ENCODE measurements around the gene LTV1. TPM values are rescaled to one million over a fixed set of nuclear protein-coding genes. Genes with fewer than 3 reads are reported as not detected.
"Not testable (repeated sequence)": the region's sequence is repeated elsewhere in the genome, so short reads cannot be mapped to it uniquely, and the experiment has no call there.

Gene LTV1
- polyA plus RNA-seq, 1 donor from 2014 or later, result 35.5 TPM

DNA sequence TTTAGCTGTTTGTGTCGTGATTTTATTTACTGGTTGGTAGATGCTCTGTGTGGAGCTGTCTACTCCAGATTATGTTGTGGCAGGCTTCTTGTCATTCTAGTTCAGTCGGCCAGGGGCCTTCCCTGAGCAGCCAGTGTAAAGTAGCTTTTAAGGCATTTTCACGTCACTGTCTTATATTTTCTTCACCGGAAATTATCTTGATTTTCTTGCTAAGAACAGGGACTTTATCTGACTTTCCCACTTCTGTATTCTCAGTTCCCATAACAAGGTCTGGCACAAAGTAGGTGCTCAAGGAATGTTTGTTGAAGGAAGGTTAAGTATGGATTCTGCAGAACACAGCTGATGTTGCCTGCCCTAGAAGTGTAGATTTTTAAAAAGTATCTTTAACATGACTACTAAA is 868 bp downstream of the LTV1 start:
- Histone ChIP-seq H3K9me3 (ENCODE audit: low read length) (no peaks in the 10 kb centered on the region), H3K79me2 (replicated peaks; ENCODE audit: insufficient read depth, low read length) (peaks cover 22% of the 10 kb centered on the region), H3K4me2 (ENCODE audit: low read length) (peak overlapping the region; percentile 99), H3K9me2 (ENCODE audit: insufficient read depth, low read length) (no peaks in the 10 kb centered on the region), H3K27me3 (ENCODE audit: insufficient read depth, low read depth, low read length) (no peaks in the 10 kb centered on the region), H3K27ac (ENCODE audit: low read length) (peak overlapping the region; percentile 95), H3K36me3 (ENCODE audit: insufficient read depth, low read length) (peaks cover 15% of the 10 kb centered on the region), H4K20me1 (ENCODE audit: insufficient read depth) (no peaks in the 10 kb centered on the region), H3K9ac (ENCODE audit: low read length) (peak overlapping the region; percentile 88), H2AFZ (ENCODE audit: low read depth, low read length) (peak overlapping the region; percentile 87), H3K4me3 (ENCODE audit: low read length) (peak overlapping the region; percentile 91), H3F3A (ENCODE audit: insufficient read depth, low read length, poor library complexity, severe bottlenecking) (no peaks in the 10 kb centered on the region)
- TF ChIP-seq, protein P1, sequence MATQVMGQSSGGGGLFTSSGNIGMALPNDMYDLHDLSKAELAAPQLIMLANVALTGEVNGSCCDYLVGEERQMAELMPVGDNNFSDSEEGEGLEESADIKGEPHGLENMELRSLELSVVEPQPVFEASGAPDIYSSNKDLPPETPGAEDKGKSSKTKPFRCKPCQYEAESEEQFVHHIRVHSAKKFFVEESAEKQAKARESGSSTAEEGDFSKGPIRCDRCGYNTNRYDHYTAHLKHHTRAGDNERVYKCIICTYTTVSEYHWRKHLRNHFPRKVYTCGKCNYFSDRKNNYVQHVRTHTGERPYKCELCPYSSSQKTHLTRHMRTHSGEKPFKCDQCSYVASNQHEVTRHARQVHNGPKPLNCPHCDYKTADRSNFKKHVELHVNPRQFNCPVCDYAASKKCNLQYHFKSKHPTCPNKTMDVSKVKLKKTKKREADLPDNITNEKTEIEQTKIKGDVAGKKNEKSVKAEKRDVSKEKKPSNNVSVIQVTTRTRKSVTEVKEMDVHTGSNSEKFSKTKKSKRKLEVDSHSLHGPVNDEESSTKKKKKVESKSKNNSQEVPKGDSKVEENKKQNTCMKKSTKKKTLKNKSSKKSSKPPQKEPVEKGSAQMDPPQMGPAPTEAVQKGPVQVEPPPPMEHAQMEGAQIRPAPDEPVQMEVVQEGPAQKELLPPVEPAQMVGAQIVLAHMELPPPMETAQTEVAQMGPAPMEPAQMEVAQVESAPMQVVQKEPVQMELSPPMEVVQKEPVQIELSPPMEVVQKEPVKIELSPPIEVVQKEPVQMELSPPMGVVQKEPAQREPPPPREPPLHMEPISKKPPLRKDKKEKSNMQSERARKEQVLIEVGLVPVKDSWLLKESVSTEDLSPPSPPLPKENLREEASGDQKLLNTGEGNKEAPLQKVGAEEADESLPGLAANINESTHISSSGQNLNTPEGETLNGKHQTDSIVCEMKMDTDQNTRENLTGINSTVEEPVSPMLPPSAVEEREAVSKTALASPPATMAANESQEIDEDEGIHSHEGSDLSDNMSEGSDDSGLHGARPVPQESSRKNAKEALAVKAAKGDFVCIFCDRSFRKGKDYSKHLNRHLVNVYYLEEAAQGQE (IDR thresholded peaks at IDR 0.05; ENCODE audit: borderline replicate concordance), result no peak
- TF ChIP-seq EZH2 (IDR thresholded peaks at IDR 0.05; ENCODE audit: borderline replicate concordance, insufficient read depth, low read length, poor library complexity, severe bottlenecking), result no peak
- TF ChIP-seq POLR2AphosphoS5 (IDR thresholded peaks at IDR 0.05), result no peak
- TF ChIP-seq TAF1 (IDR thresholded peaks at IDR 0.05; ENCODE audit: low read depth), result no peak
- no peak for TF ChIP-seq CTCF (IDR thresholded peaks at IDR 0.05; ENCODE audit: poor library complexity, severe bottlenecking)
- TF ChIP-seq EP300 (conservative IDR thresholded peaks at IDR 0.05; ENCODE audit: poor library complexity, severe bottlenecking), result no peak
- TF ChIP-seq MXI1 (conservative IDR thresholded peaks at IDR 0.05; ENCODE audit: poor library complexity, severe bottlenecking), result no peak
- no peak for TF ChIP-seq RAD21 (conservative IDR thresholded peaks at IDR 0.05)
- no peak for TF ChIP-seq SMC3 (conservative IDR thresholded peaks at IDR 0.05; ENCODE audit: poor library complexity)

- Histone ChIP-seq H3K9me3 (ENCODE audit: low read length) (no peaks in the 10 kb centered on the region), H3K36me3 (ENCODE audit: insufficient read depth, low read length) (peaks cover 15% of the 10 kb centered on the region), H4K20me1 (ENCODE audit: insufficient read depth) (no peaks in the 10 kb centered on the region), H3K27ac (ENCODE audit: low read length) (no peak overlapping the region), H3F3A (ENCODE audit: insufficient read depth, low read length, poor library complexity, severe bottlenecking) (no peaks in the 10 kb centered on the region), H3K79me2 (replicated peaks; ENCODE audit: insufficient read depth, low read length) (peaks cover 22% of the 10 kb centered on the region), H3K4me2 (ENCODE audit: low read length) (no peak overlapping the region), H3K27me3 (ENCODE audit: insufficient read depth, low read depth, low read length) (no peaks in the 10 kb centered on the region), H3K9me2 (ENCODE audit: insufficient read depth, low read length) (no peaks in the 10 kb centered on the region), H3K9ac (ENCODE audit: low read length) (no peak overlapping the region), H2AFZ (ENCODE audit: low read depth, low read length) (no peak overlapping the region), H3K4me3 (ENCODE audit: low read length) (peak overlapping the region; percentile 91)
- TF ChIP-seq CTCF (IDR thresholded peaks at IDR 0.05; ENCODE audit: poor library complexity, severe bottlenecking) (no peak), EP300 (conservative IDR thresholded peaks at IDR 0.05; ENCODE audit: poor library complexity, severe bottlenecking) (no peak), EZH2 (IDR thresholded peaks at IDR 0.05; ENCODE audit: borderline replicate concordance, insufficient read depth, low read length, poor library complexity, severe bottlenecking) (no peak), MXI1 (conservative IDR thresholded peaks at IDR 0.05; ENCODE audit: poor library complexity, severe bottlenecking) (no peak)
Measured at GRCh38 chr6:143845033-143845432, 1.9 kb downstream of the LTV1 start.

- H3K4me2 ChIP-seq (ENCODE audit: low read length); H3K27me3 ChIP-seq (ENCODE audit: insufficient read depth, low read depth, low read length); H3K9me3 ChIP-seq (ENCODE audit: low read length); H2AFZ ChIP-seq (ENCODE audit: low read depth, low read length); H3K4me3 ChIP-seq (ENCODE audit: low read length); H3K79me2 ChIP-seq (replicated peaks; ENCODE audit: insufficient read depth, low read length); H3K9ac ChIP-seq (ENCODE audit: low read length); H3K9me2 ChIP-seq (ENCODE audit: insufficient read depth, low read length); H4K20me1 ChIP-seq (ENCODE audit: insufficient read depth); H3K27ac ChIP-seq (ENCODE audit: low read length); H3F3A ChIP-seq (ENCODE audit: insufficient read depth, low read length, poor library complexity, severe bottlenecking): not testable (repeated sequence)
- H3K36me3 ChIP-seq (ENCODE audit: insufficient read depth, low read length), result peaks cover 13% of the 10 kb centered on the region
Measured at GRCh38 chr6:143851706-143852105, 8.6 kb downstream of the LTV1 start.

GRCh38 chr6:143855057-143855456 is 11.9 kb downstream of the LTV1 start:
- not testable (repeated sequence) for H3K9ac ChIP-seq (ENCODE audit: low read length); H4K20me1 ChIP-seq (ENCODE audit: insufficient read depth); H3F3A ChIP-seq (ENCODE audit: insufficient read depth, low read length, poor library complexity, severe bottlenecking); H3K27ac ChIP-seq (ENCODE audit: low read length); H3K4me2 ChIP-seq (ENCODE audit: low read length); H3K4me3 ChIP-seq (ENCODE audit: low read length); H2AFZ ChIP-seq (ENCODE audit: low read depth, low read length); H3K9me2 ChIP-seq (ENCODE audit: insufficient read depth, low read length); H3K79me2 ChIP-seq (replicated peaks; ENCODE audit: insufficient read depth, low read length); H3K27me3 ChIP-seq (ENCODE audit: insufficient read depth, low read depth, low read length); H3K9me3 ChIP-seq (ENCODE audit: low read length)
- H3K36me3 ChIP-seq (ENCODE audit: insufficient read depth, low read length), result peaks cover 23% of the 10 kb centered on the region

Measured in neural cell (in vitro differentiated cells).